C4-2B (cell line): Measurements from ENCODE around the gene KRT79.

ENCODE experiments used
- ZFX ChIP-seq: fragments of 450-650 bp; IDR thresholded peaks from 2 replicates; pipeline ENCODE4 v1.6.1; 2017
- TF ChIP-seq, protein P1 (sequence below): fragments of 450-650 bp; conservative IDR thresholded peaks from 2 replicates; pipeline ENCODE4 v1.5.1; 2017; ENCODE audit warnings: mild to moderate bottlenecking

DNA sequence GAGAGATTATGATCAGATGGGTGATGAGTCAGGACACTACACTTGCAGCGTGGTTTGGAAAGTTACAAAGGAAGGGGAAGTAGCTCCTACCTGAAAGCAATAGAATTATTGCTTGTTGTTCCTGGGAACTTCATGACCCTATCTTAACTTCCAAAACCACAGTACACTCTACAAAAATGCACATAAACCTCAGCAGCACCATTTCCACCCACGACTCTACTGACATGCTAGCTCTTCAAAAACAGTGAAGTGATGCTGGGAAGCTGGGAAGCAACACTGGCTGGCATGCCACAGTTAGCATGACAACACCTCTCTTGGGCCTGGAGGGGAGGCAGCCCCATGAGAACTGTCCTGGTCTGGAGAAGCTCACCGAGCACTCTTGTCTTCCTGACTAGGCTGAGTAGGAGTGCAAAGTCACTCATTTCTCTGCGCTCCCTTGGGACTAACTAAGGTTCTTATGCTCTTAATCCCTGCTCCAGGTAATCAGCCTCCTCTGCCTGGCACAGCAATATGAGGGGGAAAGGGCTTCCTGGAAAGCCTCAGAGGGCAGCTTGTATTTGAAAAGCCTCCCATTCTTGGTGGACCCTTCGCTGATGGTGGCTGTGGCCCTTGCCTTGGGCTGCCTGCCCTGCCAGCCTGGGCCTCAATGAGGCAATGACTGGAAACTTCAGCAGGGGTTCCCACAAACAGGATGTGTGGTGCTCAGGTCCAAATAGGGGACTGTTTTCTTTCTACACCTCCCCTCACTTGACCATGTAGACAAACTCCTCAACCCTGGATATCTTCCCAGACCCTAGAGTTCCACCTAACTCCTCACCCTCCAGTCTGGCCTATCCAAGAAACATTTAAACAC, 39.4 kb downstream of the KRT79 start:
- TF ChIP-seq, protein P1, sequence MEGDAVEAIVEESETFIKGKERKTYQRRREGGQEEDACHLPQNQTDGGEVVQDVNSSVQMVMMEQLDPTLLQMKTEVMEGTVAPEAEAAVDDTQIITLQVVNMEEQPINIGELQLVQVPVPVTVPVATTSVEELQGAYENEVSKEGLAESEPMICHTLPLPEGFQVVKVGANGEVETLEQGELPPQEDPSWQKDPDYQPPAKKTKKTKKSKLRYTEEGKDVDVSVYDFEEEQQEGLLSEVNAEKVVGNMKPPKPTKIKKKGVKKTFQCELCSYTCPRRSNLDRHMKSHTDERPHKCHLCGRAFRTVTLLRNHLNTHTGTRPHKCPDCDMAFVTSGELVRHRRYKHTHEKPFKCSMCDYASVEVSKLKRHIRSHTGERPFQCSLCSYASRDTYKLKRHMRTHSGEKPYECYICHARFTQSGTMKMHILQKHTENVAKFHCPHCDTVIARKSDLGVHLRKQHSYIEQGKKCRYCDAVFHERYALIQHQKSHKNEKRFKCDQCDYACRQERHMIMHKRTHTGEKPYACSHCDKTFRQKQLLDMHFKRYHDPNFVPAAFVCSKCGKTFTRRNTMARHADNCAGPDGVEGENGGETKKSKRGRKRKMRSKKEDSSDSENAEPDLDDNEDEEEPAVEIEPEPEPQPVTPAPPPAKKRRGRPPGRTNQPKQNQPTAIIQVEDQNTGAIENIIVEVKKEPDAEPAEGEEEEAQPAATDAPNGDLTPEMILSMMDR, result no peak
- no peak for TF ChIP-seq ZFX
